HG03457 (cell line): ENCODE data around the gene ZNF385B.
"Not testable (repeated sequence)": the region's sequence is repeated elsewhere in the genome, so short reads cannot be mapped to it uniquely, and the experiment has no call there.

Experiments used
- ATAC-seq: cut with Tn5 transposase; IDR thresholded peaks from one replicate; pipeline ENCODE4 v1.9.1; 2021; ENCODE audit warnings: moderate number of reproducible peaks; ENCODE audit not compliant: unreplicated experiment

Gene ZNF385B

GRCh38 chr2:179645047-179645446 lies 216.4 kb downstream of the ZNF385B start:
- ATAC-seq, result no peak

DNA sequence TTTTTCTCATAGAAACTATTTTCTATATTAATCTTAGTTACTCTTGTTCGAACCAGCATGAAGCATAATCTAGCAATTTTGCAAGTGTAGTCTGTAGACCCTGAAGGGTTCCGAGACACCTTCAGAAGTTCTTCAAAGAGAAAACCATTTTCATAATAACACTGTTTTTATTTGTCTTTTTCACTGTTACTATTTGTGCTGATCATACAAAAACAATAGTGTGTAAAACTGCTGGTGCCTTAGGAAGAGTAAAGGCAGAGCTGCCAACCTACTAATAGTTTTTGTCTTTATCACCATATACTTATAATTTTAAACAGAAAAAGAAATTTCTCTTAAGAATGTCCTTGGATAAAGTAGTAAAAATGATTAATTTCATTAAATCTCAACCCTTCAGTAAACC lies 218.9 kb downstream of the ZNF385B start:
- no peak for ATAC-seq

DNA sequence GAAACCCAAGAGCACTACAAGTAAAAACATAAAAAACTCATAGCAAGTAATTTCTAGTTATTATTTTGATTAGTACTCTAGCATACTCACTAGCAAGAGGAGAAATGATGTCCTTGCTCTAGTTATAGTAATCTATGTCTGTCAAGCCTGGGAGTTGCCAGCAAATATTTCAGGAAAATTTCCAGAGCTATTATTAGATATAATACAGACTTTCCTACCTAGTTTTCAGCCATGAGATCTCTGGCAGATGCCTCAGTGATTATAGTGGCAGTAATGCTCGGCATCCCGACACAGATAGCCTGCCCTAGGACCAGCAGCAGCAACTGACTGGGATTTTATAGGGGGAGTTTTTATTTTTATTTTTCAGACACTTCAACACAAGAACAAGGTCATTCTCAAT lies 224.4 kb downstream of the ZNF385B start:
- ATAC-seq, result no peak

- no peak for ATAC-seq
These were observed 225.1 kb downstream of the ZNF385B start for GRCh38 chr2:179636100-179636980.

DNA sequence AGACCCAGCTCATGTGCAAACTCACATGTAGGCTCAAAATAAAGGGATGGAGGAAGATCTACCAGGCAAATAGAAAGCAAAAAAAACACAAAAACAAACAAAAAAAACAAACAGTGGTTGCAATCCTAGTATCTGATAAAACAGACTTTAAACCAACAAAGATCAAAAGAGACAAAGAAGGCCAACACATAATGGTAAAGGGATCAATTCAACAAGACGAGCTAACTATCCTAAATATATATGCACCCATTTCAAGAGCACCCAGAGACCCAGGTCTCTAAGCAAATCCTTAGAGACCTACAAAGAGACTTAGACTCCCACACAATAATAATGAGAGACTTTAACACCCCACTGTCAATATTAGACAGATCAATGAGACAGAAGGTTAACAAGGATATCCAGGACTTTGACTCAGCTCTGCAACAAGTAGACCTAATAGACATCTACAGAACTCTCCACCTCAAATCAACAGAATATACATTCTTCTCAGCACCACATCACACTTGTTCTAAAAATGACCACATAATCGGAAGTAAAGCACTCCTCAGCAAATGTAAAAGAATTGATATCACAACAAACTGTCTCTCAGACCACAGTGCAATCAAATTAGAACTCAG lies 229.5 kb downstream of the ZNF385B start:
- not testable (repeated sequence) for ATAC-seq

GRCh38 chr2:179629776-179630175 lies 231.6 kb downstream of the ZNF385B start:
- ATAC-seq, result not testable (repeated sequence)

DNA sequence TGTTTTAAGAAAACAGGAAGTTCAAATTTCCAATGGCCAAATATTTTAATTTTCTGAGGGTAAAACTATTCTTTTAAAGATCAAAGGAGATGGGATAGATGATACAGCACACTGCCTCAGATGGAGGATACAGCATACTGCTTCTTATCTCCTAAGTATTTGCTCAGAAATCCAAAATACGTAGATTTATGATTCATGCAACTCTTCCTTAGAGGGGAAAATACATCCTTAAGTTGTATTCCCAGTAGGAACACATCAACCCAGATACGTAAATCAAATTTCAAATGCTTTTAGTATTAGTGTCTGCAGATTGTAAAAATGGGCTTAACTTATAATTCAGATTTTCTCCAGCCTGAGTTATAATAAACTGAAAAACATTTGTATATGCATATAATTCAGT lies 235.2 kb downstream of the ZNF385B start:
- no peak for ATAC-seq

DNA sequence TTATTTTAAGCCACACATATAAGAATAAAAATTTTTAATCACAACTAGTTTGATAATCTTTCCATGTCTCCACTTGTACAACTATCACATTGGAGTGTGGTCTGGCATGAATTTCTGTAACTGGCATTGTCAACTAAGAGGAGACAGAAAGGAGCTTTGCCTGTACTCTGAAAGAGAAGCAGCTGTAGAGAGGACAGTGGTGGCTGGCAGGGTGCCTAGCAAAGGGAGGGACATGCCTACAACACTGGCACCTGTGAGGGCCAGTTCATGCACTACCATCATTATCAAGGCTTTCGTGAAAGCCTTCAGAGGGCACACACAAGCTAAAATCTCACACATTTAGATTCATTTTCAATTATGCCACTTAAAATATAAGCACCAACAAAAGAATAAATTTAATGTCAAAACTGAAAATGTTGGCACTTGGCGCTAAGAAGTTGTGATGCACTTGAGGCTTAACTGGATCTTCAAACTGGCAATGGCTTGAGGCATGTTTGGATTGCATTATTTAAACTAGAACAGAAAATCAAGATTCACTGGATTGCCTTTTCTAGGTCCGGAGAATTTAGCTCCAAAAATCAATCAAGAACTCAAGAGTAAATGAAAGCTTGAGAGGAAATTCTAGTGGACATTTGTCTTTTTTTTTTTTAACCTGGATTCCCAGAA lies 238.6 kb downstream of the ZNF385B start:
- no peak for ATAC-seq

- no peak for ATAC-seq
These were observed 239.3 kb downstream of the ZNF385B start for GRCh38 chr2:179622112-179622511.

DNA sequence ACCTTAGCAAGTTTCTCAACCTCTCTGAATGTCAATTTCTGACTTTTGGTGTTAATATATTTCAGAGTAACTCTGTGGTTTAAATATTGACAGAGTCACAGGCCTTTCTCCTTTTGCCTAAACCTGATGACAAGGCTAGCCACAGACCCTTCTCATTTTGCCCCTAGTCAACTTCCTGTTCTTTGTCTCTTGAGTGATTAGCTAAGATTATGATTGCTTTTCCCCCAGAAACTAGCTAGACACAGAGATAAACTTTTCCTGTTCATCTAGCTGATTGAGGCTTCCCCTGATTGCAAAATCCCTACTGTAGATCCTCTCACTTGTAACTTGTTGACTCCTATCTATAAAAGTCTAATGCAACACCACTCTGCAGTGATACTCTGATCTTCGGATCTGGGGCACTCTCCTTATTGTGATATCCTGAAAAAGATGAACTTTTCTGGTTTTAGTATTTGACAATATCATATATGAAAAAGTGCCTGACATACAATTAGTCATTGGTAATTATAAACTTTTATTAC lies 241.4 kb downstream of the ZNF385B start:
- ATAC-seq, result no peak

- no peak for ATAC-seq
These were observed 247.3 kb downstream of the ZNF385B start for GRCh38 chr2:179614121-179614520.

- no peak for ATAC-seq
These were observed 247.7 kb downstream of the ZNF385B start for GRCh38 chr2:179613701-179614100.

- ATAC-seq, result no peak
These were observed 248.1 kb downstream of the ZNF385B start for GRCh38 chr2:179613299-179613651.

DNA sequence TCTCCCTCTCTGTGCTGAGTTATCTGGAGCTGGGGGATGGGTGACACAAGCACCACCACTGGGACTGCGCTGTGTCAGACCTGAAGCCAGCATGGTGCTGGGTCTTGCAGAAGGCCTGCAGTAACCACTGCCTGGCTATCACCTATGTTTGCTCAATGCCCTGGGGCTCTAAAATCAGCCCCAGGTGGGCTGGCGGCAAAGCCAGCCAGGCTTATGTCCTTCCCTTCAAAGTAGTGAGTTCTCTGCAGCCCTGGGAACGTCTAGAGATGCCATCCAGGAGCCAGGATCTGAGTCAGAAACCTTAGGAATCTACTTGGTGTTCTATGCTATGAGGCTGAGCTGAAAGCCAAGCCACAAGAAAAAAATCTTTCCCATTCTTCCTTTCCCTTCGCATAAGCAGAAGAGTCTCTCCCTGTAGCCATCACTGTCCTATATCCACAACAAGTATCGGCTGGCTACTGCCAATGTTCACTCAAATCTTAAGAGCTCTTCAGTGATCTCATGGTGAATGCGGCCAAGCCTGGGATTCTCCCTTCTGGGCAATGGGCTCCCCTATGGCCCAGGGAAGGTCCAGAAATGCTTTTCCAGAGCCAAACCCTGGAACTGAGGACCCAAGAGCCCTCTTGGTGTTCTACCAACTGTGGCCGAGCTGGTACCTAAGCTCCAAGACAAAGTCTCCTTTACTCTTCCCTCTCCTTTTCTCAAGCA lies 248.7 kb downstream of the ZNF385B start:
- ATAC-seq, result no peak

DNA sequence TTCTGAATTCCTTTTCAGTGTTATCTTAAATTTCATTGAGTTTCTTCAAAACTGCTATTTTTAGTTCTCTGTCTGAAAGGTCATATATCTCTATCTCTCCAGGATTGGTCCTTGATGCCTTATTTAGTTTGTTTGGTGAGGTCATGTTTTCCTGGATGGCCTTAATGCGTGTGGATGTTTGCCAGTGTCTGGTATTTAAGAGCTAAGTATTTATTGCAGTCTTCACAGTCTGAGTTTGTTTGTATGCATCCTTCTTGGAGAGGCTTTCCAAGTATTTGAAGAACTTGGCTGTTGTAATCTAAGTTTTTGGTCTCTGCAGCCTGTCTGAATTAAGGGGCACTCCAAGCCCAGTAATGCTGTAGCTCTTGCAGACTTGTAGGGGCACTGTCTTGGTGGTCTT lies 249.3 kb downstream of the ZNF385B start:
- no peak for ATAC-seq

GRCh38 chr2:179606141-179606540 lies 255.3 kb downstream of the ZNF385B start:
- no peak for ATAC-seq

DNA sequence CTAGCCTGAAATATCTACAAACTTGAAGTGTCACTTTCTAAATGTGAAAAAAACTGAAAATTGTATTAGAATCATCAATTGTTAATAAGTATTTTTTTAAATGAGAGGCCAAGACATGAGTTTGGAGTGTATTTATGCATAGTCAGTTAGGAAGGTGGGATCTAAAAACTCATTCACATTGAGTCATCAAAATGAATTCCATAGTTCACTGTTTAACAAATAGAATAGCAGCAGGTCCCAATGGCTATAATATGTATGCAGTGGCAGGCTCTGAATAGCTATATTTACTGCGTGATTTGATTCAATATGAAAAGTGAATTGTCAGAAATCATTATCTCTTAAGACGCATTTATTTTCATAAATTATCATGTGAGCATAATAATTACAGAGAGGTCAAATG lies 256.1 kb downstream of the ZNF385B start:
- no peak for ATAC-seq

- no peak for ATAC-seq
These were observed 256.8 kb downstream of the ZNF385B start for GRCh38 chr2:179604598-179604997.

DNA sequence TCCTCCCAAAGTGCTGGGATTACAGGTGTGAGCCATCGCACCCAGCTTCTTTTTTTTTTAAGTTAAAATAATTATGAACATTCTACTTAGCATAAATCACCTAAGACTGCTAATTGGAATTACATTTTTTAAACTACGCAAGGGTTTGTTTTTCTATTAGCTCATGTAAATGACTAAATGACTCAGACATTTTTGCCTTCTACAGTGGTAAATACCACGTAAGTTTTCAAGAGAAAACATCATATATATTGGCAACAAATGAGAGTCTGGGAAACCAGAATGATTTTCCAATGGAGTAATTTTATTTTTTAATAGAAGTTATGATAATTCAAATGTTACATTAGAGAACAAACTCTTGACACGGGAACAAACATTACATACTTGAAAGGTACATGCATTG lies 259.0 kb downstream of the ZNF385B start:
- ATAC-seq, result no peak

DNA sequence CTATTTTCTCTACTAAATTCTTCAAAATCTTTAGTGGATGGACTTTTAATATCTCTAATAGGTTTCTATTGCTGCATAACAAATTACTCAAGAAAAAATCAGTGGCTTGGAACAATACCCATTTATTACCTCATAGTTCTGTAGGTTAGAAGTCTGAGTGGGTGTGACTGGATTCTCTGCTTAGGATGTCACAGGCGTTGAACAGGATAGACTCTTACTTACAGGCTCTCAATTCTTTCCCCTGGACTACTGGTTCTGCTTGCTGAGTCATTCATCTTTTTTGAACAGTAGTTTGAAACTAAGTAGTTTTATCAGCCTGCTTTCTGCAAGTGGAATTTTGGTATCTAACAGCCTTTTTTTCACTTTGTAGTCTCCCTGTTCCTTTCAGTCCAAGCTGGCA lies 265.4 kb downstream of the ZNF385B start:
- no peak for ATAC-seq

GRCh38 chr2:179595284-179595683 lies 266.1 kb downstream of the ZNF385B start:
- ATAC-seq, result no peak
